GM06990 (cell line): ENCODE data around the gene KIF18A.
"Not testable (repeated sequence)": the region's sequence is repeated elsewhere in the genome, so short reads cannot be mapped to it uniquely, and the experiment has no call there.

Experiments
- DNase-seq: peaks from one replicate; pipeline ENCODE4 v3.0.0-alpha.2; 2011; ENCODE audit not compliant: insufficient read length; ENCODE audit errors: extremely low read depth
- H3K27me3 ChIP-seq: replicated peaks from 2 replicates; pipeline ENCODE4 v1.6.0; 2011; ENCODE audit warnings: low read length; ENCODE audit not compliant: control insufficient read depth, insufficient read depth
- H3K36me3 ChIP-seq: 2 replicates; pipeline ENCODE4 v1.5.1; 2011; ENCODE audit warnings: low read length; ENCODE audit not compliant: control insufficient read depth, insufficient read depth
- H3K4me3 ChIP-seq: replicated peaks from 2 replicates; pipeline ENCODE4 v1.5.1; 2011; ENCODE audit warnings: low read depth, mild to moderate bottlenecking, control low read depth, low read length
- CTCF ChIP-seq: IDR thresholded peaks from 2 replicates; pipeline ENCODE4 v1.5.1; 2011; ENCODE audit warnings: low read length, control low read depth, mild to moderate bottlenecking, inconsistent platforms; ENCODE audit not compliant: insufficient read depth, poor library complexity, severe bottlenecking

KIF18A gene

GRCh38 chr11:28105869-28106268 is 2.1 kb downstream of the KIF18A start:
- H3K4me3 ChIP-seq: no peak overlapping the region; the same call in 1 of the 2 replicates
- H3K36me3 ChIP-seq: no peaks in the 10 kb centered on the region
- no peaks in the 10 kb centered on the region for H3K27me3 ChIP-seq
- DNase-seq: no peak
- TF ChIP-seq CTCF: no peak

GRCh38 chr11:28104984-28105383 is 3.0 kb downstream of the KIF18A start:
- no peak for DNase-seq
- H3K27me3 ChIP-seq: no peaks in the 10 kb centered on the region
- H3K36me3 ChIP-seq: no peaks in the 10 kb centered on the region
- TF ChIP-seq CTCF: no peak
- H3K4me3 ChIP-seq: no peak overlapping the region

DNA sequence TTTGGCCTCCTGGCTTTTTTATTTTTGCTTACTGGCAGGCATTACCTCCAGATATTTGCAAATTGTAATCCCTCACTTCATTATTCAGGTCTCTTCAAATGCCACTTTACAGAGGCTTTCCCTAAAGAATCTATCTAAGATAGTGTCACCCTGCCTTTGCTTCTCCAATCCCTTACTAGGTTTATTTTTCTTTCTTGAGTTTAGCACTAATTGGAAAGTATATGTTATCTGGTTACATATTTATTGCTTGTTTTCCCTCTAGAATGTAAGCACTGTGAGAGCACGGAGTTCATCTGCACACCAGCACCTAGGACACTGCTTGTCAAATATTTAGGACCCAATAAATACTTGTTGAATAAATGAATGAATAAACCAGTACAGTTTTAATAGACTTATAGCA is 3.5 kb downstream of the KIF18A start:
- no peak overlapping the region for H3K4me3 ChIP-seq
- H3K36me3 ChIP-seq: no peaks in the 10 kb centered on the region
- no peak for TF ChIP-seq CTCF
- no peak for DNase-seq
- H3K27me3 ChIP-seq: no peaks in the 10 kb centered on the region

DNA sequence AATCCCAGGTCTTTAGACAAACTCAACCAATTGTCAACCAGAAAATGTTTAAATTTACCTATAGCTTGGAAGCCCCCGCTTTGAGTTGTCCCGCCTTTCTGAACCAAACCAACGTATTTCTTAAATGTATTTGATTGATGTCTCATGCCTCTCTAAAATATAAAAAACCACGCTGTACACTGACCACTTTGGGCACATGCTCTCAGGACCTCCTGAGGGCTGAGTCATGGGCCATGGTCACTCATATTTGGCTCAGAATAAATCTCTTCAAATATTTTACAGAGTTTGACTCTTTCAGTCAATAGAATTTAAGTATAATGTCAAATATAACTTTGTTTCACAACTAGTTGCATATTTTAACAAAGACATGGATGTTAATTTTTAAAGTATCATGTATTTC is 5.7 kb downstream of the KIF18A start:
- not testable (repeated sequence) for H3K36me3 ChIP-seq, H3K4me3 ChIP-seq, H3K27me3 ChIP-seq, DNase-seq

DNA sequence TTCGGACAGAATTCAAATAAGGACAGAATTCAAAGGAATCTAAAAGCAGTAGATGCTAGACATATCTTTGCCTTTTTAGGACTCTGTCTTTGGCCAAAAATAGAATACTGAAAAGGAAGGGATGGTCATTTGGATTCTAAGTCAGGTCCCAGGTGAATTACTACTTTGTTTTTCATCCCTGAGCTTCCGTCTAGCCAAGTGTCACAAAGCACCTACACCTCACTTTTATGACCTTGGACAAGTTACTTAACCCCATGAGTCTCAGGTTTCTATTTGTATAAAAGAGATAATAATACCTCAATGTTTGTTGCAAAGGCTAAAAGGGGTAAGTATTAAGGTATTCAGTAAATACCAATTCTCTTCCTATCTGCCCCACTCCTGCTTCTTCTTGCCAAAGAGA is 7.3 kb downstream of the KIF18A start:
- DNase-seq: no peak
- no peaks in the 10 kb centered on the region for H3K27me3 ChIP-seq
- no peak overlapping the region for H3K4me3 ChIP-seq
- no peak for TF ChIP-seq CTCF
- no peaks in the 10 kb centered on the region; the same call in 1 of the 2 replicates for H3K36me3 ChIP-seq

- Histone ChIP-seq H3K36me3 (no peaks in the 10 kb centered on the region; the same call in 1 of the 2 replicates), H3K4me3 (no peak overlapping the region), H3K27me3 (no peaks in the 10 kb centered on the region)
- DNase-seq: no peak
- TF ChIP-seq CTCF: no peak
These were observed 8.2 kb downstream of the KIF18A start for GRCh38 chr11:28099715-28100114.
